Prostate gland (tissue), 2 donors: ENCODE data around the gene PDE6C. TPM values are rescaled to one million over a fixed set of nuclear protein-coding genes. Genes with fewer than 3 reads are reported as not detected.

Experiments
- DNase-seq: peaks from one replicate; pipeline ENCODE4 v3.0.0-alpha.2; 2019; ENCODE audit warnings: low spot score
- H3K27ac ChIP-seq, 2 donors: fragments of 200-600 bp; sonication (generic); 2 replicates each; pipeline ENCODE4 v1.5.1; 2017 to 2019
- H3K27me3 ChIP-seq: fragments of 200-600 bp; sonication (generic); replicated peaks from 2 replicates; pipeline ENCODE4 v1.5.1; 2019; ENCODE audit not compliant: insufficient read depth
- H3K36me3 ChIP-seq, 2 donors: fragments of 200-600 bp; sonication (generic); 1 replicate in 1 of 2; 2 replicates in 1 of 2; pipeline versions ENCODE4 v1.5.1 to v1.8.1; 2017 to 2019
- H3K4me1 ChIP-seq: fragments of 200-600 bp; sonication (generic); replicated peaks from 2 replicates; pipeline ENCODE4 v1.5.1; 2019
- H3K4me3 ChIP-seq, 2 donors: fragments of 200-600 bp; sonication (generic); 2 replicates each; pipeline ENCODE4 v1.5.1; 2017 to 2019
- H3K9me3 ChIP-seq: fragments of 200-600 bp; sonication (generic); 2 replicates; pipeline ENCODE4 v1.5.1; 2017
- CTCF ChIP-seq, 4 experiments: fragments of 200-600 bp in 2 of 4; fragments of 450-650 bp in 2 of 4; sonication (generic) in 2 of 4; IDR thresholded peaks; 1 replicate in 3 of 4; 2 replicates in 1 of 4; pipeline ENCODE4 v1.5.1; 2016 to 2019; ENCODE audit warnings: antibody characterized with exemption in 4 of 4, mild to moderate bottlenecking in 2 of 4, moderate library complexity in 2 of 4
- POLR2A ChIP-seq: fragments of 450-650 bp; IDR thresholded peaks from one replicate; pipeline ENCODE4 v1.6.1; 2016; ENCODE audit warnings: antibody characterized with exemption, mild to moderate bottlenecking
- POLR2AphosphoS5 ChIP-seq: sonication (generic); formaldehyde crosslinking; IDR thresholded peaks from one replicate; pipeline ENCODE4 v1.6.1; 2017; ENCODE audit warnings: antibody characterized with exemption
- WGBS: methylation state at CpG from one replicate; pipeline ENCODE4 v1.1.5; 2018; 5-methylcytosine and 5-hydroxymethylcytosine counted together
- intact Hi-C: fragments of 100-400 bp; cut with DNase I; formaldehyde crosslinking; loops from one replicate; pipeline ENCODE4 v1.14.2; 2022
- total RNA-seq, 2 donors: library from RNA; depleted of rRNA; stranded (reverse); fragments of >200 nt; gene quantifications; one replicate each; pipeline ENCODE4 v1.1.0, GENCODE V29; 2016

PDE6C gene
- total RNA-seq, 2 donors from 2014 or later: not detected

GRCh38 chr10:93670372-93670771 is 58.0 kb downstream of the PDE6C start:
- intact Hi-C loops: loop anchor here (10.0 kb wide), 1 partner anchor 116 kb away; no protein-coding TSS in a partner anchor
- no peak for TF ChIP-seq POLR2A
- no peaks in the 10 kb centered on the region for H3K36me3 ChIP-seq

GRCh38 chr10:93671042-93671441 is 58.7 kb downstream of the PDE6C start:
- Histone ChIP-seq H3K4me3 (no peak overlapping the region), H3K4me1 (no peaks in the 10 kb centered on the region), H3K9me3 (no peaks in the 10 kb centered on the region), H3K27me3 (no peaks in the 10 kb centered on the region), H3K27ac (no peak overlapping the region), H3K36me3 (no peaks in the 10 kb centered on the region)
- DNase-seq: no peak
- 59% methylated on average over 2 of the region's 2 CpGs for WGBS
- no peak for TF ChIP-seq POLR2AphosphoS5
- TF ChIP-seq POLR2A: no peak
- TF ChIP-seq CTCF (IDR thresholded peaks at IDR 0.05): no peak
- intact Hi-C loops: loop anchor here (10.0 kb wide), 1 partner anchor 116 kb away; no protein-coding TSS in a partner anchor

More at GRCh38 chr10:93670372-93670771, 58.0 kb downstream of the PDE6C start:
- H3K9me3 ChIP-seq: no peaks in the 10 kb centered on the region
- no peak for DNase-seq
- no peaks in the 10 kb centered on the region for H3K27me3 ChIP-seq
- H3K4me1 ChIP-seq: no peaks in the 10 kb centered on the region
- H3K27ac ChIP-seq: no peak overlapping the region
- H3K4me3 ChIP-seq: no peak overlapping the region

- H3K4me1 ChIP-seq: no peaks in the 10 kb centered on the region
- intact Hi-C loops: loop anchor here (10.0 kb wide), 1 partner anchor 117 kb away; no protein-coding TSS in a partner anchor
- WGBS: 88% methylated on average over 2 of the region's 2 CpGs
- no peak overlapping the region for H3K4me3 ChIP-seq
- TF ChIP-seq CTCF (IDR thresholded peaks at IDR 0.05) (no peak), POLR2AphosphoS5 (no peak), POLR2A (no peak)
- H3K36me3 ChIP-seq: no peaks in the 10 kb centered on the region
- no peaks in the 10 kb centered on the region for H3K9me3 ChIP-seq
- no peaks in the 10 kb centered on the region for H3K27me3 ChIP-seq
- no peak overlapping the region for H3K27ac ChIP-seq
- no peak for DNase-seq
Observed at GRCh38 chr10:93672022-93672678, 59.8 kb downstream of the PDE6C start.

GRCh38 chr10:93672890-93673289 is 60.6 kb downstream of the PDE6C start:
- Histone ChIP-seq H3K27me3 (no peaks in the 10 kb centered on the region), H3K9me3 (no peaks in the 10 kb centered on the region), H3K4me3 (no peak overlapping the region), H3K27ac (no peak overlapping the region), H3K4me1 (no peaks in the 10 kb centered on the region), H3K36me3 (no peaks in the 10 kb centered on the region)
- WGBS: 87% methylated on average over 2 of the region's 2 CpGs
- DNase-seq: no peak
- TF ChIP-seq CTCF (IDR thresholded peaks at IDR 0.05) (no peak), POLR2A (no peak), POLR2AphosphoS5 (no peak)
- intact Hi-C loops: loop anchor here (10.0 kb wide), 1 partner anchor 118 kb away; no protein-coding TSS in a partner anchor

- Histone ChIP-seq H3K4me1 (no peaks in the 10 kb centered on the region), H3K9me3 (no peaks in the 10 kb centered on the region), H3K36me3 (no peaks in the 10 kb centered on the region), H3K27ac (no peak overlapping the region), H3K27me3 (no peaks in the 10 kb centered on the region), H3K4me3 (no peak overlapping the region)
- intact Hi-C loops: loop anchor here (10.0 kb wide), 1 partner anchor 119 kb away; no protein-coding TSS in a partner anchor
- WGBS: 88% methylated on average over 2 of the region's 2 CpGs
- no peak for TF ChIP-seq CTCF (IDR thresholded peaks at IDR 0.05)
- no peak for TF ChIP-seq POLR2AphosphoS5
- no peak for TF ChIP-seq POLR2A
- no peak for DNase-seq
Observed at GRCh38 chr10:93673791-93674190, 61.5 kb downstream of the PDE6C start.
